GM21390 (cell line): ENCODE results near the gene PTEN.
"Not testable (repeated sequence)": the region's sequence is repeated elsewhere in the genome, so short reads cannot be mapped to it uniquely, and the experiment has no call there.

Source experiments
- ATAC-seq: cut with Tn5 transposase; IDR thresholded peaks from one replicate; pipeline ENCODE4 v1.9.1; 2021; ENCODE audit not compliant: unreplicated experiment

Gene PTEN

DNA sequence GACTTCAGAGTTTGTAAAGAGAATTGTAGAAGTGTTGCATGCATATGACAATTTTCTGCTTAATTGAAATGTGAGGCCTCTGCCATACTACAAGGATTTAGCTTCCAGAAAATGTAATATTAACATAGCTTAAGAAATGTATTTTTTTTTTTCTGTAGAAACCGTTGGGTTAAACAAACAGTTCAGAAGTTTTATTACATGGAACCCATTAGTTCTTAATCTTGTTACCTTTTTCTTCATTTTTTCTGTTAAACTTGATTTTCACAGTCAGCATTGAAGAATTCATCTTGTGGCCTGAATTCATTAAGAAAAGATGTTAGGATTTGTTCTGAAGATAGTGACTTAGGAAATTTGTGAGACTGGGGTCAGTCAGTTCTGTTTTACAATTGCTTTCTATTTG is 4.9 kb downstream of the PTEN start:
- ATAC-seq, result no peak

DNA sequence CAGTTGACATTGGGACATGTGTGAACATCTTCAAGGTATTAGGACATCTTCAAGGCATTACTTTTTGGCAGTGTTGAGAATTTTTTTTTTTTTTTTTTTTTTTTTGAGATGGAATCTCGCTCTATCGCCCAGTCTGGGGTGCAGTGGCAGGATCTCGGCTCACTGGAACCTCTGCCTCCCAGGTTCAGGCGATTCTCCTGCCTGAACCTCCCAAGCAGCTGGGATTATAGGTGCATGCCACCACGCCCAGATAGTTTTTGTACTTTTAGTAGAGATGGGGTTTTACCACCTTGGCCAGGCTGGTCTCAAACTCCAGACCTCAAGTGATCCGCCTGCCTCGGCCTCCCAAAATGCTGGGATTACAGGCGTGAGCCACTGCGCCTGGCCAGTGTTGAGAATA is 5.7 kb downstream of the PTEN start:
- ATAC-seq, result not testable (repeated sequence)

- no peak for ATAC-seq
Measured at GRCh38 chr10:87869773-87870551, 6.5 kb downstream of the PTEN start.

- ATAC-seq, result no peak
Measured at GRCh38 chr10:87872828-87873227, 9.4 kb downstream of the PTEN start.

DNA sequence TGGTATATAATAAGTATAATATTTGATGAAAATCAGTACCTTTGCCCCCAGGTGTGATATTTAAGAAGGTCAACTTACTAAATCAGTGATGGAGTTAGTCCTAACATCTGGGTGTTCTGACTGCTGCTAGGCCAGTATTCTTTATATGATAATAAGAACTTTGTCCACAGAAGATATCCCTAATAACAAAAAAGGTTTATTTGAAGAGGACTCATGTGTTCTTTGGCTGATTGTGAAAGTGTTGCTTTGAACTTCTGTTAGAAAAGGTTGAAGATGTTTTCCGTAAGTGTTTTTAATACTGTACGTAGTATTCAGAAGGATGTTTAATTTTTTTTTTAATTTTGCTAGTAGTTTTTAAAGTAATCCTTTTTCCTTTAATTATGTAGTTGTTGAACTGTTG is 10.2 kb downstream of the PTEN start:
- ATAC-seq, result no peak

GRCh38 chr10:87875929-87876571 is 12.6 kb downstream of the PTEN start:
- ATAC-seq, result no peak

- no peak for ATAC-seq
Measured at GRCh38 chr10:87878664-87879459, 15.4 kb downstream of the PTEN start.

- no peak for ATAC-seq
Measured at GRCh38 chr10:87880336-87880735, 16.9 kb downstream of the PTEN start.

DNA sequence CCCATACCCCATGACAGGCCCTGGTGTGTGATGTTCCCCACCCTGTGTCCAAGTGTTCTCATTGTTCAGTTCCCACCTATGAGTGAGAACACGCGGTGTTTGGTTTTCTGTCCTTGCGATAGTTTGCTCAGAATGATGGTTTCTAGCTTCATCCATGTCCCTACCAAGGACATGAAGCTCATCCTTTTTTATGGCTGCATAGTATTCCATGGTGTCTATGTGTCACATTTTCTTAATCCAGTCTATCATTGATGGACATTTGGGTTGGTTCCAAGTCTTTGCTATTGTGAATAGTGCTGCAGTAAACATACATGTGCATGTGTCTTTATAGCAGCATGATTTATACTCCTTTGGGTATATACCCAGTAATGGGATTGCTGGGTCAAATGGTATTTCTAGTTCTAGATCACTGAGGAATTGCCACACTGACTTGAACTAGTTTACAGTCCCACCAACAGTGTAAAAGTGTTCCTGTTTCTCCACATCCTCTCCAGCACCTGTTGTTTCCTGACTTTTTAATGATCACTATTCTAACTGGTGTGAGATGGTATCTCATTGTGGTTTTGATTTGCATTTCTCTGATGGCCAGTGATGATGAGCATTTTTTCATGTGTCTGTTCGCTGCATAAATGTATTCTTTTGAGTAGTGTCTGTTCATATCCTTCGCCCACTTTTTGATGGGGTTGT is 18.1 kb downstream of the PTEN start:
- ATAC-seq, result not testable (repeated sequence)

GRCh38 chr10:87882555-87883294 is 19.3 kb downstream of the PTEN start:
- ATAC-seq, result no peak

GRCh38 chr10:87886635-87887034 is 23.2 kb downstream of the PTEN start:
- no peak for ATAC-seq

DNA sequence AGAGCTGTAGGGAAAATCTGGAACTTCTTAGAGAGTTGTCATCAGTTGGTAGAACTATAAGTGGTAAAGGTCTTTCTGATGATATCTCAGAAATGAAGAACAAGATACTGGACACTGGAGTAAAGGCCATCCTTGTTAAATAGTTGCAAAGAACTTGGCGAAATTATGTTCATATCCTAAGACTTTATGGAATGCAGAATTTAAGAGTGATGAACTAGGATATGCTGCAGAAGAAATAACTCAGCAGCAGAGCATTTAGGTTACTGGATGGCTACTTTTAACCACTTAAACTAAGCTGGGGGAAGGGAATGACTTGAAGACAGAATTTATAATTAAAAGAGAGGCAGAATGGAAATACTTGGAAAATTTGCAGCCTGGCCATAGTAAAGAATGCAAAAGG is 23.7 kb downstream of the PTEN start:
- no peak for ATAC-seq

DNA sequence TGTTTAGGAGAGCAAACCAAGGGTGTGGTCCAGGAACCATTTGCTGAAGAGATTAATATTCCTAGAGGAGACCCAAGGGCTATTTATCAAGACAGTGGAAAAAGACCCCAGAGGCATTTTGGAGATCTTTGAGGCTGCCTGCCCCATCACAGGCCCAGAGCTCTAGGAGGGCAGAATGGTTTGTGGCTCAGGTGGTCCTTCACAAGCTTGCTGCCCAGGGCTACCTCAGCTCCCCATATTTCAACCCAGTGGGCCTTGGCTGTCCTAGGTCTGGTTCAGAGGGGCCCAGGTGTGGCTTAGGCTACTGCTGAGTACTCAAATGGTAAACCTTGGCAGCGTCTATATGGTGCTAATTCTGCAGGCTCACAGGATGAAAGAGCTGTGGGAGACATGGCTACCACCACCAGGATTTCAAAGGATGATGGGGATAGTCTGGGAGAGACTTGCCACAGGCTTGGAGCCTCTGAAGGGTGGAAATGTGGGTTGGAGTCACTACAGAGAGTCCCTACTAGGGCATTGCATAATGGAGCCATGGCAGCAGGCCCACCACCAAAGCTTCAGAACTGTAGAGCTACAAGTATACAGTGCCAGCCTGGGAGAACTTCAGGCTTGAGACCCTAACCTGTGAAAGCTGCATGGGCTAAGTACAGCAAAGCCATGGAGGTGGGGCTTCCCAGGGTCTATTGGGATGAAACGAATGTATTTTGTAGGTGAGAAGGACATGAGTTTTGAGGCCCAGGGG is 24.3 kb downstream of the PTEN start:
- no peak for ATAC-seq

DNA sequence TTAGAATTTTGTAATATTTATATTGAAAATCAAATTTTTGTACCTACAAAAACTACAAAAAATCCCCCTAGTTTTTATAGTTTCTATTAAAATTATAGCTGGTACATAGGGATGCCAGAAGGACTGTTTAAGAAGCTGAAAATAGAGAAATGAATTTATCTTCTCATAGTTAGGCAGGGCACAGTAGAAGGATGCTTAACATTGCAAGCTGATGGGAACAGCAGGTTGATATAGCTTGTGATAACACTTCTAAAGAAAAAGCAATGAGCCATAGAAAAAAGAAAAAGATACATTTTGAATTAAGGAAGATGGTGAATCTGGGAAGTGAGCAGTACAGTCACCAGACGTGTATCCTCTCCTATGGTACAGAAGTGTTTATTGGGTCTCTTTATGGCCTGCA is 32.0 kb downstream of the PTEN start:
- ATAC-seq, result no peak

- no peak for ATAC-seq
Measured at GRCh38 chr10:87896216-87896615, 32.8 kb downstream of the PTEN start.

GRCh38 chr10:87897957-87898356 is 34.5 kb downstream of the PTEN start:
- ATAC-seq, result not testable (repeated sequence)

- not testable (repeated sequence) for ATAC-seq
Measured at GRCh38 chr10:87903396-87903795, 40.0 kb downstream of the PTEN start.

DNA sequence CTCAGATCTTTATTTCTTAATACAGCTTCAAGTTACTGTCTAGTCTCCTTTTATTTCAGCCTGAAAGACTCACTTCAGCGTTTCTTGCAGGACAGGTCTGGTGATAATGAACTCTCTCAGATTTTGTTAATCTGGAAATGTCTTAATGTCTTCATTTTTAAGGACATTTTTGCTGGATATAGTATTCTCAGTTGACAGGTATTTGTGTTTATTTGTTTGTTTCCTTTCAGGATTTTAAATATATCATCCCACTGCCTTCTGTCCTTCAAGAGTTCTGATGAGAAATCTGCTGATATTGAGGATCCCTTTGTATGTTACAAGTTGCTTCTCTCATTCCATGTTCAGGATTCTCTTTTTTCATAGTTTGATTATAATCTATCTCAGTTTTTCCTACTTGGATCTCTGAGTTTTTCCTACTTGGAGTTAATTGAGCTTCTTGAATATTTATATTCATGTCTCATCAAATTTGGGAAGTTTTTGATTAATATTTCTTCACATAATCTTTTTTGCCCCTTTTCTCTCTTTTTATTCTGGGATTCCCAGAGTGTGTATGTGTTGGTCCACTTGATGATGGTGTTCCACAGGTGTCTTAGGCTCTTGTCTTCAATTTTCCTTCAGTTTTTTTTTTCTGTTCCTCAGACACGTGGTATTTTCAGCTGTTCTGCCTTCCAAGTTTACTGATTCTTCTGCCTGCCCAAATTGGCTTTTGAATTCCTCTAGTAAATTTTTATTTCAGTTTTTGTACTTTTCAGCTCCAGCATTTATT is 49.9 kb downstream of the PTEN start:
- ATAC-seq, result no peak

DNA sequence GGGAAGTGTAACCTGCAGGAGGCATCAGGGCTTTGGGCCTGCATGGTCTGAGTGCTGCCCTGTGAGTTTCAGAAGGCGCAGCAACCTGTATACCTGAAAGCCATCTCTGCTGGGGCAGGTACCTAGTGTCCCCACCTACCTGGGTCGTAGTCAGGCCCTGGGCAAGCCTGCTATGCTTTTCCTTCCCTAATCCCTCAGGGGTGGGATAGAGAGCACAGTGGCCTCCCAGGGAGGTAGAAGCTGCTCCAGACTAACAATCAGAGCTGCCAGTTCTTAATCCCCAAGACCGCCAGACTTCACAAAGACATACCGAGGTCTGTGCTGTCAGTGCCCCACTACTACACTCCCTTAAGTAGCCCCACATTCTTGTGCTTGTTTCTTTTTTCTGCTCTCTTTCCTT is 52.0 kb downstream of the PTEN start:
- ATAC-seq, result no peak
